Kasumi-1 (cell line): ENCODE results near the gene SYT8.
"Not testable (repeated sequence)": the region's sequence is repeated elsewhere in the genome, so short reads cannot be mapped to it uniquely, and the experiment has no call there.

Source experiments
- DNase-seq, 2 experiments: peaks; one replicate each; lab custom pipeline; 2025; lab: John Stamatoyannopoulos, UW

Gene SYT8, protein sequence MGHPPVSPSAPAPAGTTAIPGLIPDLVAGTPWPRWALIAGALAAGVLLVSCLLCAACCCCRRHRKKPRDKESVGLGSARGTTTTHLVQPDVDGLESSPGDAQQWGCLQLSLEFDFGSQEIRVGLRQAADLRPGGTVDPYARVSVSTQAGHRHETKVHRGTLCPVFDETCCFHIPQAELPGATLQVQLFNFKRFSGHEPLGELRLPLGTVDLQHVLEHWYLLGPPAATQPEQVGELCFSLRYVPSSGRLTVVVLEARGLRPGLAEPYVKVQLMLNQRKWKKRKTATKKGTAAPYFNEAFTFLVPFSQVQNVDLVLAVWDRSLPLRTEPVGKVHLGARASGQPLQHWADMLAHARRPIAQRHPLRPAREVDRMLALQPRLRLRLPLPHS

DNA sequence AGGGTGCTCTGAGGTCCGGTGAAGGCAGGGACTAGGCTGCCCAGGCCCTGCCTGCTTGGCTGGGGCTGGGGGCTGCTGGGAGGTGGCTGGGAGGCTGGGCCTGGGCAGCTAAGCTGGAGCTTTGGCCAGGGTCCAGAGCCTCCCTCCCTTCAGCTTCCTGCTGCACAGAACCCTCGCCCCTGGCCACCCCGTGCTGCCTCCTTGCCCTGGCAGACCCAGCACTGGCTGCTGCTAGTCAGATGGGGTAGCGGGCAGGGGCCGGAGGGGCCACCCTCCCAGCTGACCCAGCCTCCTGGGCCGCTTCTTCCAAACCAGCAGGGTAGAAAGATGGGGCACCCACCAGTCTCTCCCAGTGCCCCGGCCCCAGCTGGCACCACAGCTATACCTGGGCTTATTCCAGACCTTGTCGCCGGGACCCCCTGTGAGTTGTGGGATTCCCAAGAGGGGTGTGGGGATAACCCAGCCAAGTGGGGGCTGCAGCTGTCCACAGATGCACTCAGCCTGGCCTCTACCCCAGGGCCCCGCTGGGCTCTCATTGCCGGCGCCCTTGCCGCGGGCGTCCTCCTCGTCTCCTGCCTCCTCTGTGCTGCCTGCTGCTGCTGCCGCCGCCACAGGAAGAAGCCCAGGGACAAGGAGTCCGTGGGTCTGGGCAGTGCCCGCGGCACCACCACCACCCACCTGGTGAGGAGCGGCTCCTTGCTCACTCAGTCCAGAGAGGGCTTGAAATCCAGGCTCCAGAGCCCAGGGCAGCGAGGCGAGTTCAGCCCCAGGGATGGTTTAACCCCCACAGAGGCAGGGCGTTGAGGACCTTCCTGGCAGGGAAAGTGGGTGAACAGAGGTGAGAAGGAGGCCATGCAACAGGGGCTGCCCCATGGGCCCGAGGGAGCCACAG lies at the start of gene SYT8:
Gene SYT8, plus strand, starts transcription at position 212 of the 892 bp plus-strand sequence. Its CDS starts 116 bp downstream, at position 328.
- no peak for DNase-seq

DNA sequence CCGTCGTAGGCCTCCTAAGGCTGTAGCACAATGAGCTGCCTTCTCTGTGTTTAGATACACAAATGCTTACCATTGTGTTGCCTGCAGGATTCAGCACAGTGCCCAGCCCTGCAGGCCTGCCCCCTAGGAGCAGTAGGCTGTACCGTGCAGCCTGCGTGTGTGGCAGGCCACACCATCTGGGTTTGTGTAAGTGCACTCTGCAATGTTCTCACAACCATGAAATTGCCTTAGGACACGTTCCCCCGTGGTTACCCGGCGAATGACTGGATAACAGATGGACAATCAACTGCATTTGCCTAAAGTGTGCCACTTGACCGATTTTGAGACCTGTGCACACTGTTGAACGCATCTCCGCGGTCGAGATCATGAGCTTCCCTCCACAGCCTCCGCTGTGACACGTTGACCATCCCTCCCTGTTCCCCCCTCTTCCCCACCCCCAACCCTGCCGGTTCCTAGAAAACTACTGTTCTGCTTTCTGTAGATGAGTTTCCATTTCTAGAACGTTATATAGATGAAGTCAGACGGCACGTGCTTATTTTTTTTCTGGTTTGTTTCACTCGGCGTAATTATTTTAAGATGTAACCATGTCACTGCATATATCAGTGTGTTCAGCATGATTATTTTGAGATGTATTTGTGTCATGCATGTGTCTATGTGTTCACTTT lies 48.9 kb upstream of the SYT8 start:
- no peak for DNase-seq

DNA sequence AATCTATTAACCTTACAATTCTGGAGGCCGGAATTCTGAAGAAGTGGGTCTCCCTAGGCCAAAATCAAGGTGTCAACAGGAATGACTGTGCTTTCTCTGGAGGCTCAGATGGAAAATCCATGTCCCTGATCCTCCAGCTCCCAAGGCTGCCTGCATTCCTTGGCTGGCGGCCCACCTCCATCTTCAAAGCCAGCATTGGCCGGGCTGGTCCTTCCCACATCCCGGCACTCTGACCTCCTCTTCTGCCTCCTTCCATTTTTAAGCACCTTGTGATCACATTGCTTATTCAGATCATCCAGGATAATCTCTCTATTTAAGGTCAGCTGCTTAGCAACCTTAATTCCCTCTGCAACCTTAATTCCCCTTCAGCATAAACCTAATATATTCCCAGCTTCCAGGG lies 48.3 kb upstream of the SYT8 start:
- DNase-seq = no peak

DNA sequence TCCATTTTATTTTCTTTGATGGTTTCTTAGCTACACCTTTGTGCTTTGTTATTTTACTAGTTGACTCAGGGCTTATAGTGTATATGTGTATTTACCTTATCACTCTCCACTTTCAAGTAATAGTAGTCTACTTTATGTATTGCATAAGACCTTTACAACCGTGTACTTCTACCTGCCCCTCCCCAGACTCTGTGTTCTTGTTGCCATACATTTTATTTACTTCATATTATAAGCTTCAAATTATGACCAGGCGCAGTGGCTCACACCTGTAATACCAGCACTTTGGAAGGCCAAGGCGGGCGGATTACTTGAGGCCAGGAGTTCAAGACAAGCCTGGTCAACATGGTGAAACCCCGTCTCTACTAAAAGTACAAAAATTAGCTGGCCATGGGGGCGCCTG lies 42.9 kb upstream of the SYT8 start:
- DNase-seq = no peak

DNA sequence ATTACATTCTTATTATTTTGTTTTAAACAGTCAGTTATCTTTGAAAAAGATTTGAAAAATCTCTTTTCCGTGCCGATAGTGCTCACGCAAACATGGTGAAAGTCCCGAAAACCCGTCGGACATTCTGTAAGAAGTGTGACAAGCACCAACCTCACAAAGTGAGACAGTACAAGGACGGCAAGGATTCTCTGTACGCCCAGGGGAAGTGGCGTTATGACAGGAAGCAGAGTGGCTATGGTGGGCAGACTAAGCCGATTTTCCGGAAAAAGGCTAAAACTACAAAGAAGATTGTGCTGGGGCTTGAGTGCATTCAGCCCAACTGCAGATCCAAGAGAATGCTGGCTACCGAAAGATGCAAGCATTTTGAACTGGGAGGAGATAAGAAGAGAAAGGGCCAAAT lies 42.3 kb upstream of the SYT8 start:
- DNase-seq = peak; percentile 88 to 91

DNA sequence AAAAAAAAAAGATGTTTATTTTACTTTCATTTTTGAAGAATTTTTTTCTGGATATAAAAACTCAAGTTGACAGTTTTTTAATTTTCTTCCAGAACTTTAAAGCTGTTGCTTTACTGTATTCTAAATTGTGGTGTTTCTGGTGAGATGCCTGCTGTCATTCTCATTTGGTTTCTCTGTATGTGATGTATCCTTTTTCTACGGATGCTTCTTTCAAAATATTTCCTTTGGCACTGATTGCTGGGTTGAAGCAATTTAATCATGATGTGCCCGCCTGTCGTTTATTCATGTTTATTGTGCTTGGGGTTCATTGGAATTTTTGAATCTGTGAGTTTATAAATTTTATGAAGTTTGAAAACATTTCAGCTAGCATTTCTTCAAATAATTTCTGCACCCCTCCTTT lies 41.7 kb upstream of the SYT8 start:
- no peak for DNase-seq

DNA sequence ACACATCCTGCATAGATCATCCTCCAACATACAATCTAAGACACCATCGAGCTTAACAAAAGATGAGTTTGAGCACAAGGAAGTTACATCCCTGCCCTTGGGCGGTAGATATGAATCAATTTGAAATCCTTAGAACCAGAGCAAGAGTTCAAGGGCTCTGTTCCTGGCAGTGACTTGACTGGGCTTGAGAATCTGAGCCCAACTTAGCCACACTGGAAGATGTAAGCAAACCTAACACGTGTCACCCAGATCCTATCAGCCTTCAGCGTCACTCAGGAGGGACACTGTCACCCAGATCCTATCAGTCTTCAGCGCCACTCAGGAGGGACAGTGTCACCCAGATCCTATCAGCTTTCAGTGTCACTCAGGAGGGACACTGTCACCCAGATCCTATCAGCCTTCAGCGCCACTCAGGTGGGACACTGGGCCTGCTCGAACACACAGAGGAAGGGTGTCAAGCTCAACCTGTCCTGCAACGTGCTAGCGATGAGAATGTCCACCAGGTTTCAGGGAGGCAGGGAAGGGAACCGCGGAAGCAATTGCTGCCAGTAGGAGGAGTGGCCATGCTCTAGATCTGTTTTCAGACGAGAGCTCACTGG lies 38.3 kb upstream of the SYT8 start:
- DNase-seq = no peak

DNA sequence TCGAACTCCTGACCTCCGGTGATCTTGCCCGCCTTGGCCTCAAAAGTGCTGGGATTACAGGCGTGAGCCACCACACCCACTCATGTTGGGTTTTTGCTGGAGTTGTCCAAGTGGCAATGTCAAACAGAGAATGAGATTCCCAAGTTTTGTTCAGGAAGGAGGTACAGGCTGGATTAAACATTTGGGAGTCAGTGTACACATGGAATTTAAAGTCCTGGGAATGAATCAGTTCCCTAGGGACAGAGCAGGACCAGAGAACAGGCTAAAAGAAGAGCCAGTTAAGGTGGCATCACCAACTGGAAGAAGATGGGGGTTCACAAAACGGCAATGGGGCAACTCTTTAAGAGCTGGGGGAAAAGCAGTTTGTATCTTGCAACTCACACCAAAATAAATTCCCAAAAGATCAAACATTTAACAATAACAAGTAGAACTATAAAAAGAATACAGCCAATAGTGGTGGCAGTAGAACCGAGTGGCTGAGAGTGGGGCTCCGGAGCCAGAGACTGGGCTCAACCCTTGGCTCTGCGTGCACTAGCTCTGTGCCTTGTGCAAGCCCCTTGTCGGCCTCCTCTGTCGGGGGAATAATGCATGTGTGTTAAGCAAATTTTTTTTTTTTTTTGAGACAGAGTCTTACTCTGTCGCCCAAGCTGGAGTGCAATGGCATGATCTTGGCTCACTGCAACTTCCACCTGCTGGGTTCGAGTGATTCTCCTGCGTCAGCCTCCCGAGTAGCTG lies 37.2 kb upstream of the SYT8 start:
- no peak for DNase-seq

DNA sequence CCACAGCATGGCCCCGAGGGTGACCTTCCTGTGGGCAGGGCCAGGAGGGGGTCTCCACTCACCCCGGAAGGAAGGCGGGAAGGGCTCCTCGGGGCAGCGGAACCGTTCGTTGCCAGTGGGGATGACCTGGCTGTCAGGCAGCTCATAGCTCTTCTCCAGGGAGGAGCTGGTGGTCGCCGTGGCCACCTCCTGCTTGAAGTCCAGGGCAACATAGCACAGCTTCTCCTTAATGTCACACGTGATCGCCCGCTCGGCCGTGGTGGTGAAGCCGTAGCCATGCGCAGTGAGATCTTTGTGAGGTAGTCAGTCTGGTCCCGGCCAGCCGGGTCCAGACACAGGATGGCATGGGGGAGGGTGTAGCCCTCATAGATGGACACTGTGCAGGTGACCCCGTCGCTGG lies 31.5 kb upstream of the SYT8 start:
- no peak for DNase-seq

DNA sequence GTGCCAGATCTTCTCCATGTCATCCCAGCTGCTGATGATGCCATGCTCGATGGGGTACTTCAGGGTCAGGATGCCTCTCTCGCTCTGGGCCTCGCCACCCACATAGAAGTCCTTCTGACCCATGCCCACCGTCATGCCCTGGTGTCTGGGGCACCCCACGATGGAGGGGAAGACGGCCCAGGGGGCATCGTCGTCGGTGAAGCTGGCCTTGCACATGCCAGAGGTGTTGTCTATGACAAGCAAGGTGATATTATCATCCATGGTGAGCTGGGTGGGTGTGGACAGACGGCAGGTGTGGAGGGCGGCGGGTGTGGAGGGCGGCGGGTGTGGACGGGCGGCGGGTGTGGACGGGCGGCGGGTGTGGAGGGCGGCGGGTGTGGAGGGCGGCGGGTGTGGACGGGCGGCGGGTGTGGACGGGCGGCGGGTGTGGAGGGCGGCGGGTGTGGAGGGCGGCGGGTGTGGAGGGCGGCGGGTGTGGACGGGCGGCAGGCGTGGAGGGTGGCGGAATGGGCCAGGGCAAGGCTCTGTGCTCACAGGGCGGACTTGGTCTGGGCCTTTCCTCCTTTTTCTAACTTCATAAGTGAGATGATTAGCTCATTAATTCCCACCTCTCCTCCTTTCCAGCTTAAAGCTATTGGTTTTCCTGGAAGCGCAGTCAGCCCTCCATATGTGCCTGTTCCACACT lies 30.8 kb upstream of the SYT8 start:
- not testable (repeated sequence) for DNase-seq

DNA sequence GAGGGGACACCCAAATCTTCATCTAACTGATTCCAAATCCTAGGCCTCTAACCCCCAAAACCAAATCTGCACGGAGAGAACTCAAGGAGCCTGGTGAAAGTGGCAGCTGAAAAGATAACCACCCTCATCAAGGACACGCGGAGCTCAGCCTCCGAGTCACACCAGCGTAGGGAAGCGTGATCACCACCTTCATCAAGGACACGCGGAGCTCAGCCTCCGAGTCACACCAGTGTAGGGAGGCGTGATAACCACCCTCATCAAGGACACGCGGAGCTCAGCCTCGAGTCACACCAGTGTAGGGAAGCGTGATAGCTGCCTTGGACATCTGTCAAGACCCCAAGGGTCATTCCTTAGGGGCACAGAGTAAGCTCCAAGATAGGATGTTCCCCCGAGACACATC lies 29.3 kb upstream of the SYT8 start:
- no peak for DNase-seq

DNA sequence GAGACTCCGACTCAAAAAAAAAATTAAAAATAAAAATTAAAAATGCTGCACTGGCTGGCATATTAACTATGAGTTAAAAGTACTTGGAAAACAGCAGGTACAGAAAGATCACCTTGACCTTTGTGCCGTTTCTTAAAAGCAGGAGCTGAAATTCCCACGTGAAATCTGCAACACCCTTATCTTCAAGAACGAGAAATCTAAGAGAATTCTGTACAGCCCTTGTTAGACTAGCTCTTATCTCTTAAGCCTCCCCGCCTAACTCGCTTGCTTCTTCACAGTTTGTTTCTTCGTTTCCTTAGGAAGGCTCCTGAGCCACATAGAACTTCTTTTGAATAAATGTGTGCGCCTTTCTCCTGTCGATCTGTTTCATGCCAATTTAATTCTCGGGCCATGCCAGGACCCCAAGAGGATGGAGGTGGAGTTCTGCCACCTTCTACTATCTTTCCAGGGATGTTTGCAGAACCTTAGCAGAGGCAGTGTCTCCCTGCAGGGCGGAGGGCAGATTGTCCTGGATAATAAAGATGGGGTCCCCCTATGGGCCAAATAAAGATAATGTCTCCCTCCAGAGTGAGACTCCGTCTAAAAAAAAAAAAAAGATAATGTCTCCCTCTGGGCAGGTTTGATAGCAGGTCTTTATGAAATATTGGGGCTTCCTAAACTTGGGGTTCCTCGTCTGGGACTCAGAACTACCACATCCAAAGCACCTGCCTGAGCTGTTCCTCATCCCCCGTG lies 27.4 kb upstream of the SYT8 start:
- DNase-seq = peak; percentile 40 to 66

DNA sequence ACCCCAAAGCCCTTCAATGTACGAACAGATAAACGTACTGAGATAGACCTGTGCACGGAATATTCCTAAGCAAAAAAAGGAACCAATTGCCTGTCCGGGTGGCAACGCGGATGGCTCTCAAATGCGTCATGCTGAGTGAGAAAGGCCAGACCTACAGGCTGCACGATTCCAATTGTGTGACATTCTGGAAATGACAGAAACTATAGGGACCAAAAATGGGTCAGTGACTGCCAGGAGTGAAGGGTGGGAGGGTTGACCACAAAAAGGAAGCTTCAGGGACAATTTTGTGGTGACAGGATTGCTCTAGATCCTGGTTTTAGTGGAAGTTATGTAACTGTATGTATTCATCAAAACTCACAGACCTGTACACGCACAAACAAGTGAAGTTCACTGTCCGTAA lies 24.0 kb upstream of the SYT8 start:
- DNase-seq = peak; percentile 63 to 74

DNA sequence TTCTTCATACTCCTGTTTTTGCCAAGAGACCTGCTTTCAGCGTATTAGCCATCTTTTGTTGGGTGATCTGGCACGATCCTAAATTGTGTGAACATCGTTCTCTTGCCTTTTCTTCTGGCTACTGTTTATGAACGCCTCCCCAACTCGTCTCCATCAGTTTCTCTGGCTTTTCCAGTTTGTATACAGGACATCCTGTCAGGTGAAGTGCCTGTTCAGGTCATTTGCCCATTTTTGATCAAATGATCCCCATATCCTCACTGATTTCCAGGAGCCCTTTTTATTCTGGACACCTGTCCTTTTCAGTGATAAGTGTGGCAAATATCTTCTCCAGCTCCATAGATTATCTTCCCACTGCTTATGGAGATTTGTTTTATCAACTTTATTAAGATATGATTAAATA lies 22.5 kb upstream of the SYT8 start:
- no peak for DNase-seq

DNA sequence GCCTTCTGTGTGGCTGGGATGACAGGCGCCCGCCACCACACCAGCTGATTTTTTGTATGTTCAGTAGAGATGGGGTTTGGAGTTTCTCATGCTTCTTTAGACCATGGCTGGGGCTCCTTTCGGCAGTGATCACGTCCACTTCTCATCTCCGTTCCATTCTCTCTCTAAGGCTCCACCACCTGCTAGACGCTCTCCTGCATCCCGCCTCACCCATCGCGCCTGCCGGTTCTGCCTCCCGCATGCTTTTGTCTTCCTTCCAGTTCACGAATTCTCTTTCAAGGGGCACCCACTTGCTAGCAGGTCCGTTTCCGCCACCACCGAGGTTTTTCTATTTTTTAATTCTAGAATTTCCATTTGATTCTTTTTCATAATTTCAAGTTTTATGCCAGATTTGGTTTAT lies 22.0 kb upstream of the SYT8 start:
- no peak for DNase-seq

DNA sequence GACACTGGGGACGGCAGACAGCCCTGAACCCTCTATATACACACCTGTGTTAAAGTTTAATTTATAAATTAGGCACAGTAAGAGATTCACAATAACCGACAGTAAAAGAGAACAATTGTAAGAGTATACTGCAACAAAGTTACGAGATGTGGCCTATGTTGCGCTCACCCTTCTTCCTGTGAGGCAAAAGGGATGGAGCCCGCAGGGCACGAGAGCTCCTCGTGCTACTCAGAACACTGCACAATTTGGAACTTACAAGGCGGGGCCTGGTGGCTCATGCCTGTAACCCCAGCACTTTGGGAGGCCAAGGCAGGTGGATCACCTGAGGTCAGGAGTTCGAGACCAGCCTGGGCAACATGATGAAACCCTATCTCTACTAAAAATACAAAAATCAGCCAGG lies 21.4 kb upstream of the SYT8 start:
- not testable (repeated sequence) for DNase-seq

DNA sequence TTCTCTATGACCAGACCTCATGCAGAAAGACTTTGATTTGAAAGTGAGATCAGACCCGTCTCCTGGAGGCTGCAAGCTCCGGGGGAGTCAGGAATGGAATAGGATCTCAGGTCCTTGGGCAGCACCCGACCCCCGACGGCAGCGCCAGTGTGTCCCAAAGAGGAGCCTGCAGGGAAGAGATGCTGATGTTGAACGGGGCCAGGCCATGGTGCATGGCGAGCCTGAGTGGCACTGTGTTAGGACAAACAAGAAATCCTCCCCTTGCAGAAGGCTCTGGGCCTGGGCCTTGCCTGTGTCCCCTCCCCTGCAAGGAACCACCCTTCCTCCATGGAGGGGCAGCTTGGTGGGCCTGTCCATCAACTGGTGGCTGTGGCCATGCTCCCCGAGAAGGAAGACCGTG lies 20.1 kb upstream of the SYT8 start:
- DNase-seq = no peak

DNA sequence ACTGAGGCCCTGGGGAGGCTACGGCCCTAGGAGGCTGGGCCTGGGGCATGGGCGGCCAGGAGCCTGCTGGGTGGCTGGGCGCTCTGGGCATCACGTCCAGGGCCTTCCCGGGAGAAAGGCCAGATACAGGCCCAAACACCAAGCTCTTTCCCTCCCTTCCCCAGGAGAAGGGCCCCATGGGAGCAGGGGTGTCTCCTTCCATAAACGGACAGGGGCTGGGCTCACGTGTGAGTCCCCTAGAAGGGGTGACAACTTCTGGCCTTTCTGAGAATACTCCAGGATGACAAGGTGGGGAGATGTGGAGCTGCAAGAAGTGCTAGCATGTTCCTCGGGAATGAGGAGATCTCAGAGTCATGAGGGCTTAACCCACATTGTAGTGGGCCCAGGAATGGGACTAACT lies 19.5 kb upstream of the SYT8 start:
- DNase-seq = no peak

DNA sequence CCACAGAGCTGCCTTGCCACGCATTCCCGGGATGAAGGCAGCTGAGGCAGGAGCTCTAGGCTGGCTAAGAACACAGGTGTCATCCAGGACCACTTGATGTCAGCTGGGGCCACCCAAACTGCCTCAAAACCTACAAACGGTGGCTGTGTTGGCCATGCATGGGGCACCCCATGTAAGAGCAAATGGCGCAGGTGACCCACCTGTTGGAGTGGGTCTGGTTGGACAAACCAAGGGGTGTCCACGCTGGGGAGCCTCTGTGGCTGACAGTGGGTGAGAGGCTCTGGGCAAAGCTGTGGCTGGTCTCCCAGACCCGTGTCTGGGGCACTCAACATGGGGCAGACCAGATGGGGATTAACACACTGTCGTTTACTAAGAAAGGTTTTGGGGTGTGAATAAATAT lies 19.0 kb upstream of the SYT8 start:
- no peak for DNase-seq

DNA sequence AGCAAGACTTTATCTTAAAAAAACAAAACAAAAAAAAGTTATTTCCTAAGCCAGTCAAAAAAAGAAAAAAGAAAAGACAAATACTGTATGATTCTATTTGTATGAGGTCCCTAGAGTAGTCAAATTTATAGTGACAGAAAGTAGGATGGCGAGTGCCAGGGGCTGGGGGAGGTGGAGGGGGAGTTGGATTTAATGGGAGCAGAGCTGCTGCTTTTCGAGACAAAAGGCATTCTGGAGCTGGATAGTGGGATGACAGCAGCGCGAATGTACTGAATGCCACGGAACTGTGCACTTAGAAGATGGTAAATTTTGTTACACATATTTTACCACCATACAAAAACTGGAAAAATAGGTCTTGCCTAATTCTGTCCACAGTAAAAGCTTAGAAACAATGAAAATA lies 17.8 kb upstream of the SYT8 start:
- no peak for DNase-seq
